Heart left ventricle (tissue), 16 donors: ENCODE measurements around the gene SYCP2L. TPM values are rescaled to one million over a fixed set of nuclear protein-coding genes. Genes with fewer than 3 reads are reported as not detected.

Experiments used
- ATAC-seq, 4 donors: fragments of 200-7000 bp; cut with Tn5 transposase; one replicate each; pipeline ENCODE4 v1.9.1; 2020 to 2022; ENCODE audit warnings: moderate library complexity in 4 of 4, mild to moderate bottlenecking in 3 of 4, moderate number of reproducible peaks in 1 of 4
- DNase-seq, 5 donors: peaks; one replicate each; pipeline ENCODE4 v3.0.0-alpha.2; 2020
- H3K27ac ChIP-seq, 12 donors: fragments of 200-600 bp; sonication (generic) in 4 of 12; one replicate each; pipeline versions ENCODE4 v1.5.0 to v1.8.0; 2016 to 2022; ENCODE audit warnings: mild to moderate bottlenecking in 2 of 12
- H3K27me3 ChIP-seq, 9 donors: fragments of 200-600 bp; sonication (generic) in 2 of 9; one replicate each; pipeline versions ENCODE4 v1.5.1 to v1.8.0; 2016 to 2022; ENCODE audit warnings: mild to moderate bottlenecking in 3 of 9
- H3K36me3 ChIP-seq, 9 donors: fragments of 200-600 bp; sonication (generic) in 2 of 9; one replicate each; pipeline versions ENCODE4 v1.5.0 to v1.8.0; 2018 to 2022; ENCODE audit warnings: mild to moderate bottlenecking in 2 of 9
- H3K4me1 ChIP-seq, 12 donors: fragments of 200-600 bp; sonication (generic) in 4 of 12; one replicate each; pipeline versions ENCODE4 v1.5.0 to v1.8.0; 2016 to 2022; ENCODE audit warnings: mild to moderate bottlenecking in 3 of 12
- H3K4me3 ChIP-seq, 12 donors: fragments of 200-600 bp; sonication (generic) in 4 of 12; one replicate each; pipeline versions ENCODE4 v1.5.0 to v1.8.0; 2017 to 2022; ENCODE audit warnings: mild to moderate bottlenecking in 9 of 12, moderate library complexity in 4 of 12
- H3K9me3 ChIP-seq, 12 donors: fragments of 200-600 bp; sonication (generic) in 4 of 12; one replicate each; pipeline versions ENCODE4 v1.5.0 to v1.8.0; 2016 to 2022; ENCODE audit warnings: mild to moderate bottlenecking in 1 of 12
- CTCF ChIP-seq, 12 donors: fragments of 200-600 bp; sonication (generic) in 4 of 12; IDR thresholded peaks; one replicate each; pipeline versions ENCODE4 v1.5.0 to v1.8.0; 2018 to 2022; ENCODE audit warnings: antibody characterized with exemption in 12 of 12, mild to moderate bottlenecking in 5 of 12
- POLR2A ChIP-seq, 2 donors: fragments of 450-650 bp; IDR thresholded peaks; one replicate each; pipeline ENCODE4 v1.6.1; 2017; ENCODE audit warnings: antibody characterized with exemption in 2 of 2, mild to moderate bottlenecking in 2 of 2, moderate library complexity in 2 of 2
- WGBS, 4 donors: extraction: QIAGEN DNeasy Blood & Tissue Kit in 2 of 4; methylation state at CpG; one replicate each; pipeline versions ENCODE4 v1.1.5 to v1.1.7; 2013 to 2018; 5-methylcytosine and 5-hydroxymethylcytosine counted together
- intact Hi-C, 10 donors: fragments of 100-400 bp; cut with DNase I; formaldehyde crosslinking; loops; one replicate each; pipeline versions ENCODE4 v1.11.1 to v1.14.2; 2022
- polyA plus RNA-seq, 2 donors: library from polyadenylated mRNA; stranded (reverse); fragments of 200-250 nt; gene quantifications; one replicate each; pipeline ENCODE4 v1.2.3, GENCODE V29; 2013
- total RNA-seq, 9 donors: library from RNA; depleted of rRNA in 2 of 9; stranded (reverse); fragments of >200 nt in 2 of 9; fragmentation: NEBNext Ultra II Directional in 3 of 9; extraction: Animal tissue kit (Norgen Biotek cat#: 25700) in 3 of 9; gene quantifications; one replicate each; pipeline versions ENCODE4 v1.1.0 to v1.2.4, GENCODE V29; 2016 to 2023
- donor health status: ischemic (EF 13 %, LVEDD 7.1; RV severe dilation, severe dysfunction).
- donor health status: healthy with polysubstance abuse.
- donor health status: DM: no; HTN: yes; CAD: no.
- donor health status: DM: no; HTN: no; CAD: no.
- donor health status: ischemic (EF 25% LVEDD 6.9; RV normal size, moderate dysfunction).
- donor health status: ischemic (EF 25% LVEDD 5.7; RV mildly dilated, moderate dysfunction).
- donor health status: healthy.
- donor health status: DM: yes; HTN: yes; CAD: no.
- donor health status: ischemic (EF 35%, LVEDD 5.7; RV mildly dilated, moderate dysfunction).
- donor health status: nonischemic (EF 11% LVEDD 7.7; RV severe dilation, severe dysfunction).
- donor health status: DM: yes; HTN: yes; CAD: no.
- donor health status: PGD.
- donor health status: ischemic (EF 29% LVEDD 5.4; RV normal size, mild dysfunction).
- donor health status: nonischemic (EF 23%, LVEDD 6.1; RV moderate dilation, normal function).

The SYCP2L gene
- total and polyA plus RNA-seq, 11 donors = 0.10 to 1.3 (median 0.50) TPM; not detected in 1

- intact Hi-C loops = no loop called here
- Histone ChIP-seq H3K27ac (no peak overlapping the region), H3K9me3 (no peaks in the 10 kb centered on the region), H3K4me1 (peaks cover 0 to 27% (median 13%) of the 10 kb centered on the region in 12 donors), H3K36me3 (no peaks in the 10 kb centered on the region), H3K4me3 (no peak overlapping the region), H3K27me3 (peaks cover 0 to 6% (median 0%) of the 10 kb centered on the region in 9 donors)
- WGBS, 4 donors = 42 to 85% (median 77%) methylated on average over 1 of the region's 1 CpG
- DNase-seq (no peak), ATAC-seq (no peak)
- TF ChIP-seq POLR2A (IDR thresholded peaks at IDR 0.05) = no peak
- no peak for TF ChIP-seq CTCF (IDR thresholded peaks at IDR 0.05)
Observed at GRCh38 chr6:11016452-11016851, 129.6 kb downstream of the SYCP2L start.

GRCh38 chr6:11017090-11017489, 130.2 kb downstream of the SYCP2L start:
- 89 to 98% (median 97%) methylated on average over 3 of the region's 3 CpGs for WGBS, 4 donors
- Histone ChIP-seq H3K4me1 (peaks cover 3 to 25% (median 19%) of the 10 kb centered on the region in 12 donors), H3K9me3 (no peaks in the 10 kb centered on the region), H3K27me3 (peaks cover 0 to 6% (median 0%) of the 10 kb centered on the region in 9 donors), H3K27ac (no peak overlapping the region), H3K36me3 (no peaks in the 10 kb centered on the region), H3K4me3 (no peak overlapping the region)
- intact Hi-C loops = no loop called here
- no peak for TF ChIP-seq CTCF (IDR thresholded peaks at IDR 0.05)
- no peak for TF ChIP-seq POLR2A (IDR thresholded peaks at IDR 0.05)
- ATAC-seq (no peak), DNase-seq (no peak)

GRCh38 chr6:11018225-11018624, 131.4 kb downstream of the SYCP2L start:
- Histone ChIP-seq H3K36me3 (no peaks in the 10 kb centered on the region), H3K9me3 (no peaks in the 10 kb centered on the region), H3K4me3 (no peak overlapping the region), H3K4me1 (peaks cover 3 to 35% (median 22%) of the 10 kb centered on the region in 12 donors), H3K27ac (no peak overlapping the region), H3K27me3 (peaks cover 0 to 6% (median 0%) of the 10 kb centered on the region in 9 donors)
- DNase-seq (no peak), ATAC-seq (no peak)
- TF ChIP-seq POLR2A (IDR thresholded peaks at IDR 0.05) = no peak
- no peak for TF ChIP-seq CTCF (IDR thresholded peaks at IDR 0.05)
- 92 to 98% (median 96%) methylated on average over 2 of the region's 2 CpGs for WGBS, 4 donors
- intact Hi-C loops = no loop called here

- DNase-seq (no peak), ATAC-seq (peak; percentile 73 to 78 (median 74))
- Histone ChIP-seq H3K9me3 (no peaks in the 10 kb centered on the region), H3K4me3 (no peak overlapping the region), H3K36me3 (no peaks in the 10 kb centered on the region), H3K27ac (peak overlapping the region in 9 of 12 donors; percentile 9 to 63 (median 46)), H3K4me1 (peaks cover 3 to 41% (median 28%) of the 10 kb centered on the region in 12 donors), H3K27me3 (peaks cover 0 to 12% (median 0%) of the 10 kb centered on the region in 9 donors)
- intact Hi-C loops = no loop called here
- WGBS, 4 donors = 29 to 48% (median 38%) methylated on average over 2 of the region's 2 CpGs
- TF ChIP-seq POLR2A (IDR thresholded peaks at IDR 0.05) (no peak), CTCF (IDR thresholded peaks at IDR 0.05) (no peak)
Observed at GRCh38 chr6:11021003-11021402, 134.2 kb downstream of the SYCP2L start.
